Umbilical cord (tissue), 2 donors: ENCODE measurements around the gene HPN. TPM values are rescaled to one million over a fixed set of nuclear protein-coding genes. Genes with fewer than 3 reads are reported as not detected.
A peak's percentile ranks its signal among the peaks of the same experiment; 100 is the strongest.

Experiments
- DNase-seq: peaks from one replicate; pipeline ENCODE4 v3.0.0-alpha.2; 2015; ENCODE audit warnings: low spot score
- total RNA-seq: library from RNA; depleted of rRNA; stranded (reverse); fragments of >200 nt; gene quantifications from one replicate; pipeline ENCODE4 v1.2.3, GENCODE V29; 2014; ENCODE audit warnings: low replicate concordance; ENCODE audit not compliant: insufficient read depth

HPN gene
- total RNA-seq, 1 donor from 2014 or later, result 0.24 TPM

DNA sequence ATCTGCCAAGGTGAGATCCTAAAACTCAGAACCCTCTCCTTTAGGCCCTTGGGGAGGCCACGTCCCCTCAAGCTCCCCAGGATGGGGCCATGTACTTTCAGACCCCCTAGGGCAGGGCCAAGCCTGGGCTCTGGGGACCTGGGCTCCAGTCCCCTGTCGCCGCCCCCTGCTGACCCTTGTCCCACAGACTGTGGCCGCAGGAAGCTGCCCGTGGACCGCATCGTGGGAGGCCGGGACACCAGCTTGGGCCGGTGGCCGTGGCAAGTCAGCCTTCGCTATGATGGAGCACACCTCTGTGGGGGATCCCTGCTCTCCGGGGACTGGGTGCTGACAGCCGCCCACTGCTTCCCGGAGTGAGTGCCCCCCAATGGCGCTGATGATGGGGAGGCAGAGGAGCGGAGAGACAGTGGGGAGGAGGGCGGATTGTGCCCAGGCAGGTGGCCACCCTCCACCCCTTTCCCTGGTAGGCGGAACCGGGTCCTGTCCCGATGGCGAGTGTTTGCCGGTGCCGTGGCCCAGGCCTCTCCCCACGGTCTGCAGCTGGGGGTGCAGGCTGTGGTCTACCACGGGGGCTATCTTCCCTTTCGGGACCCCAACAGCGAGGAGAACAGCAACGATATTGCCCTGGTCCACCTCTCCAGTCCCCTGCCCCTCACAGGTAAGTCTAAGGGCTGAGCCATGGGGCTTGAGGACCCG is 18.8 kb downstream of the HPN start:
- no peak for DNase-seq

DNA sequence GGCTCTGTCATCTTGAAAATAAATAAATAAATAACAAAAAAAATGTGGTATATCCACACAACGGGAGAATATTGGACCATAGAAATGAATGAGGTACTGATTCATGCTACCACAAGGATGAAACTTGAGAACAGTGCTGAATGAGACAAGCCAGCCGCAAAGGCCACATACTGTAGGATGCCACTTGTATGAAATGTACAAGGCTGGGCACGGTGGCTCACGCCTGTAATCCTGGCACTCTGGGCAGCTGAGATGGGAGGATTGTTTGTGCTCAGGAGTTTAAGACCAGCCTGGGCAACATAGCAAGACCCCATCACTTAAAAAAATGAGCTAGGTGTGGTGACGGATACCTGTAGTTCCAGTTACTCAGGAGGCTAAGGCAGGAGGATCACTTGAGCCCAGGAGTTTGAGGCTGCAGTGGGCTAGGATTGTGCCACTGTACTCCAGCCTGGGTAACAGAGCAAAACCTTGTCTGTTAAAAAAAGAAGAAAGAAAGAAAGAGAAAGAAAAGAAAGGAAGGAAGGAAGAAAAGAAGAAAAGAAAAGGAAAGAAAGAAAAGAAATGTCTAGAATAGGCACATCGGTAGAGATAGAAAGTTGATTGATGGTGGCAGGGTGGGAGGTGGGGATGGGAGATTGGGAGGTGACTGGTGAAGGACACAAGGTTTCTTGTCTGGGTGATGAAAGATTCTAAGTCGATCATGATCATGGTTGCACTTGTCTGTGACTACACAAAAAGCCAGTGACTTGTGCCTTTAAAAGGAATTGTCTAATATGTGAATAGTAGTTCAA is 20.3 kb downstream of the HPN start:
- DNase-seq, result no peak

DNA sequence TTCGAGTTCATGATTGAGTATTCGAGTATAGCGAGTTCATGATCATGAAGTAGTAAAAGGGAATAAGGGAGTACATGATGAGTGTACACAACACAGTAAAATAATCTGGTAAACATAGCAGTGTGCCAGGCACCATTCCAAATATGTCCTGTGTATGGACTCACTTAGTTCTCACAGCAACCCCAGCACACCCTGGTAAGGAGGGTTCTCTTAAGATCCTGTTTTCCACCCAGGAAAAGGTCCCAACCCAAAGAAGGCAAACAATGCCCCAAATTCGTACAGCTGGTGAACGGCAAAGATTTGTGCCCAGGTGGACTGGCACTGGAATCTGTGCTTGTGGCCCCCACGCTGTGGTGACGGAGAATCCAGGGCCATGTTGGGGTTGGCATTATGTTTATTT is 21.4 kb downstream of the HPN start:
- DNase-seq, result no peak

DNA sequence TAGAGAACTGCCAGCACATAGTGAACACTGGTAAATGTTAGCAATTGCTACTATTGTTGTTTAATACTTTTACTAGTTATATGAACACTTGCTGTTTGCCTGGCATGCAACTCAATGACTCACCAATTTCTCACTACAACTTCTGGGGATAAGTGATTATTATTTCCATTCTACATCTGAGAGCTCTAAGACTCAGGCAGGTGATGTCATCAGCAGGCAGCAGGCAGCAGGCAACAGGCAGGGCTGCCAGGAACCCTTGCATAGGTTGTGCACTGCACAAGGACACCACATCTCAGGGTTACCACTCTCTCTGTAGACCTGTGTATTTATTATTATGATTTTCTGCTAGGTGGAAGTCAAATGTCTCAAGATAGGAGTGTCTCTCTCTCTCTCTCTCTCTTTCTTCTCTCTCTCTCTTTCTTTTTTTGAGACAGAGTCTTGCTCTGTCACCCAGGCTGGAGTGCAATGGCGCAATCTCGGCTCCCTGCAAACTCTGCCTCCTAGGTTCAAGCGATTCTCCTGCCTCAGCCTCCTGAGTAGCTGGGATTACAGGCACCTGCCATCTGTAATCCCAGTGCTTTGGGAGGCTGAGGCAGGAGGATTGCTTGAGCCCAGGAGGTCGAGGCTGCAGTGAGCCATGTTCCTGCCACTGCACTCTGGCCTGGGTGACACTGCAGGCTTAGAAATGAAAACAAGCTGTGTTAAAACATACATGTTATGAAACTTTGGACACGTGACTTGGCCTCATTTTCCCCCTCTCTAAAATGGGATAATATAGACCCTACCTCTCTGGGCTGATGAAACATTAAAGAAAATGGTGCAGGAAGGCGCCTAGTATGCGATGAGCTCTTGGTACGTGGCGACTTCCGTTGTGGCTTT is 22.7 kb downstream of the HPN start:
- DNase-seq, result no peak

DNA sequence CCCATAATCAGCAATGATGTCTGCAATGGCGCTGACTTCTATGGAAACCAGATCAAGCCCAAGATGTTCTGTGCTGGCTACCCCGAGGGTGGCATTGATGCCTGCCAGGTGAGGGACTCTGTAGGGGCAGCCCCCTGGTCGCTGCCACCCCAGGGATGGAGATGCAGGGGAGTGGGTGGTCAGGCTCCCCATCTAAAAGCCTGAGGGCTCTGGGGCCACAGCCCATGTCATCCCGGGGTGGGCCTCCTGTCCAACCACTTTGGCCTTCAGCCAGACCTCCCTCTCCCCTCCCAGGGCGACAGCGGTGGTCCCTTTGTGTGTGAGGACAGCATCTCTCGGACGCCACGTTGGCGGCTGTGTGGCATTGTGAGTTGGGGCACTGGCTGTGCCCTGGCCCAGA is 24.1 kb downstream of the HPN start:
- no peak for DNase-seq

DNA sequence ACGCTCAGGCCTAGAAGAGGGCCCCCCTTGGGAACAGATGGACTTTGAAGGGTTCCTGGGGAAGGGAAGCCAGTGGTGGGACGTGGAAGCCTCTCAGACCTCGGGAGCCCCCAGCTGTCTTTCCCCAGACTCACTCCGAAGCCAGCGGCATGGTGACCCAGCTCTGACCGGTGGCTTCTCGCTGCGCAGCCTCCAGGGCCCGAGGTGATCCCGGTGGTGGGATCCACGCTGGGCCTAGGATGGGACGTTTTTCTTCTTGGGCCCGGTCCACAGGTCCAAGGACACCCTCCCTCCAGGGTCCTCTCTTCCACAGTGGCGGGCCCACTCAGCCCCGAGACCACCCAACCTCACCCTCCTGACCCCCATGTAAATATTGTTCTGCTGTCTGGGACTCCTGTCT is 24.6 kb downstream of the HPN start:
- DNase-seq, result no peak

DNA sequence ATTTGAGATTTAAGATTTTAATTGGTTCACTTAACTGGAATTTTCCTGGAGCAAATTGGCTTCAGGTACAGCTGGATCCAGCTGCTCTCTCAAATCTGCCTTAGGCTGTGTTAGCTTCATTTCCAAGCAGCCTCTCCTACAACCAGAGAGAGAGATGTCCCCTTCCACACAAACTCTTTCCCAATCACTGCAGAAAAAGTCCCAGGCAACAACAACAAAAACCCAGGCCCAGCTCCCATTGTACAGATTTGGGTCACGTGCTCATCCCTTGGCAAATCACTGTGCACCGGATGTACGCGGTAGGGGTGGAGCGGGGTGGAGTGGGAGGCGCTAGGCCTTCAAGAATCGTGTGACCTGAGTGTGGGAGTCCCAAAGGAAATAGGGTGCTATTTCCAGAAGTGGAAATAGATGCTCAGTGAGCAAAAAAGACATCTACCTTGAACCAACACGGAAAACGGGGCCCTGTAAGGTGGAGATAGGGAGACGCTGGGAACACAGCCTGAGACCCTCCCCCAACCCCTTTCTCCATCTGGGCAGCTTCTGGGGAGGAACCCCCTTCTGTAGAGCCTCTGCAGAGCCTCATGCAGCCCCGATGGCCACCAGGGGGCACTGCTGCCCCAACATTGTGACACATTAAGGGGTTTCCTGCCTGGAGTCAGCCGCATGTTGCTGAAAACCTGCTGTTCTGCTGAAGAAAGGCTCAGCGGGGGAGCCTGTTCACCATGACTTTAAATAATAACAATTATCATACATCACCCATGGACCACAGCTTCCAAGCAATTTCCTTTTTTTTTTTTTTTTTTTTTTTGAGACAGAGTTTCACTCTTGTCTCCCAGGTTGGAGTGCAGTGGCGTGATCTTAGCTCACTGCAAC is 25.4 kb downstream of the HPN start:
- peak; percentile 91 for DNase-seq

DNA sequence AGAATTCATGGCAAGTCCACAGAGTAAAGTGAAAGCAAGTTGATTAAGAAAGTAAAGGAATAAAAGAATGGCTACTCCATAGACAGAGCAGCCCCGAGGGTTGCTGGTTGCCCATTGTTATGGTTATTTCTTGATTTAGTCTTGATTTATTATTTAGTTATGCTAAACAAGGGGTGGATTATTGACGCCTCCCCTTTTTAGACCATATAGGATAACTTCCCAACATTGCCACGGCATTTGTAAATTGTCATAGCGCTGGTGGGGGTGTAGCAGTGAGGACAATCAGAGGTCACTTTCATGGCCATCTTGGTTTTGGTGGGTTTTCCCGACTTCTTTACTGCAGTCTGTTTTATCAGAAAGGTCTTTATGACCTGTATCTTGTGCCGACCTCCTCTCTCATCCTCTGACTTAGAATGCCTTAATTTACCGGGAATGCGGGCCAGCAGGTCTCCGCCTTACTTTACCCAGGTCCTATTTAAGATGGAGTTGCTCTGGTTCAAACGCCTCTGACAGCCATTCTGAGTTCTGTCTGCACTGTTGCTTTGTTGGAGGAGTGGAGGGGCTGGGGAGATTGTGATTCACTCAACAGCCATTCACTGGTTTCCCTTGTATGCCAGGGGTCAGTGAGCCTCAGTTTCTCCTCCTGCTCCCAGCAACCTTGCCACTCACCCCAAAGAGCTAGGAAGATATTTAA is 27.6 kb downstream of the HPN start:
- no peak for DNase-seq

DNA sequence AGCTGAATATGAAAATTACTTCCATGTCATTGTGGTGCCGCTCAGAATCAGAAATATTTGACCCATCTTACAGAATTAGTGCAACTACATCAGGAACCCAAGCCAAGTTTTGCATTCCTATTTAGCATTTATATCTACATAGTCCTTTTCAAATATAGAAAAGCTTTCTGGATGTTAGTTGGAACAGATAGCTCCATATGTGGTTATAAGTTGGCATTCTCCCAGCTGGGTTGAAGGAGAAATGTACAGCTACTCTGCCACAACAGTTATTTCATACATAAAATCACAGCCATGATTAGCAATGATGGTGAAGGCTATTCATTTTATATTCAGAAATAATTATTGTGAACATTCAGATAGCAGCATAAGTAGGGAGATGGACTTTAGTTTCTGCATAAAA is 28.2 kb downstream of the HPN start:
- DNase-seq, result peak; percentile 85

DNA sequence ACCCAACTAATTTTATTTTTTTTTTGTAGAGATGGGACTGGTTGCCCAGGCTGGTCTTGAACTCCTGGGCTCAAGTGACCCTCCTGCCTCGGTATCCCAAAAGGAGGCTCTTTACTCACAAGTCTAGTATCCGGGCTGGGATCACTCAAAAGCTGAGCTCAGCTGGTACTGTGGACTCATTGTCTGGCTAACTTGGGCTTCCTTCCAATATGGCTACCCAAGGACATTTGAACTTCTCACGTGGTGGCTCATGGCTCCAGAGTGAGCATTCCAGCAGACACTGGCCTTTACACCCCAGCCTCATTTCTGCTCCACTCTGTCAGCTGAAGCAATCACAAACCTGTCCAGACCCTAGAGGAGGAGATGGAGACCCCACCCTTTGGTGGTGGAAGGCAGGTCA is 28.9 kb downstream of the HPN start:
- no peak for DNase-seq

DNA sequence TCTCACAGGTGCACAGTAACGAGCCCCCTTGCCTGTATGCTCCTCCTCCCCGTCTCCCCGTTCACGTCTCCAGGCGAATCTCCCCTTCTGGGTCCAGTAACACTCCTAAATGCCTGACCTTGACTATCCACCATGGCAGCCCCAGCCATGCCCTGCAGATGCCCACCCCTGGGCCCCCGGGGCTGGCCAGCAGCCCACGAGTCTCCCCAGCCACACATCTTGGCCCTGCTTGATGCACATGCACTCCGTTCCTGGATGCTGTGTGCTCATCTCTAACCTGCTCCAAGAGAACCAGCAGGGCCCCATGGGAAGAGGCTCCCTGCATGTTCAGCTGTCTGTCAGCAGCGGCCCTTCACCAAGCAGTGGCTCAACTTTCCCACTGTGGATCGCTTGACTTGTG is 32.0 kb downstream of the HPN start:
- DNase-seq, result no peak

DNA sequence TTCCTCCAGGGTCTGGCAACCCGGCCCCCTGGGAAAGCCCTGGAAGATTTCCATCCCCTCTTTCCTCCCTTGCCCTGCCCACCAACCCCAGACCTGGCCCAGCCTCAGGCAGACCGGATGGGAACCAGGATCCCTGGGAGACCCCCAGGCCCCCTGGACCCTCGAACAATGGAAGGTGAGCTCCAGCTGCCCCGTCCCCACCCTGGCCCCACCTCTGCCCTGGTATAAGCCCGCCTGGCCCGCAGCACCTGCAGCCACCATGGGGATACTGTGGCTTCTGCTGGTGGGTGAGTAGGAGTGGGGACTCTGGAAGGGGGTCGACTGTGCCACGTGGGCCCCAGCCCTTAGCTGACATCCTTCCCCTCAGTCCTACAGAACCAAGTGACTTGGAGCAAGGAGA is 32.4 kb downstream of the HPN start:
- DNase-seq, result no peak

DNA sequence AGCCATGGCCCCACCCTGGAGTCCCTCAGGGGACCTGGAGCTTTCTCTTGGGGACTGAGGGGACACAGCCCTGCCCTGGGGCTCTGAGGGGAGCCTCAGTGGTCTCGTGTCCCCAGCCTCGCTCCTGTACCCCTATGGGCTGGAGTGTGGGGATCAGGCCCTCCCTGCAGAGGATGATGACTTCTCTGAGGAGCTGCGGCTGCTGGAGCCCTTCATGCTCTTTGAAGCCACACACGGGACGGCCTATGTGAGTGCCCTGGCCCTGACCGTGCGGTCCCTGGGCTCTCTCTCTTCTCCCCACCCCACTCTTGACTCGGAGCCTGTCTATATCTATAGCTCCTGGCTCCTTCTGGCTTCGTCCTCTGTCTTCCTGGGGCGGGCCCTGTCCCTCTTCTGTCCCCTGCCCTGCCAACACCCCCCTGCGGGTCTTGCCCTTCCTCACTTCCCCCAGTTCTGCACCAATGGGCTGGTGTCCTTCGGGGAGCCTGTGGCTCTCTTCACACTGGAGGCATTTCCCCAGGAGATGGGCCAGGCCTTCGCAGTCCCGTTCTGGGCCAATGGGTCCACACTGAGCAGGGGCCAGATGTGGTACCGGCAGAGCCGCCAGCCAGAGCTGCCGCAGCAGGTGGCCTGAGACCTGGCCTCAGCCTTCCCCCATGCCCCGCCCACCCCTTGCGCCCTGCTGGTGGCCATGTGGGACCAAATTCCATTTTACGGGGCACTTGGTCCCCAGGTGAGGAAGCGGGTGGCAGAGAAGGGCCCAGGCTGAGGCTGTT is 33.1 kb downstream of the HPN start:
- no peak for DNase-seq

DNA sequence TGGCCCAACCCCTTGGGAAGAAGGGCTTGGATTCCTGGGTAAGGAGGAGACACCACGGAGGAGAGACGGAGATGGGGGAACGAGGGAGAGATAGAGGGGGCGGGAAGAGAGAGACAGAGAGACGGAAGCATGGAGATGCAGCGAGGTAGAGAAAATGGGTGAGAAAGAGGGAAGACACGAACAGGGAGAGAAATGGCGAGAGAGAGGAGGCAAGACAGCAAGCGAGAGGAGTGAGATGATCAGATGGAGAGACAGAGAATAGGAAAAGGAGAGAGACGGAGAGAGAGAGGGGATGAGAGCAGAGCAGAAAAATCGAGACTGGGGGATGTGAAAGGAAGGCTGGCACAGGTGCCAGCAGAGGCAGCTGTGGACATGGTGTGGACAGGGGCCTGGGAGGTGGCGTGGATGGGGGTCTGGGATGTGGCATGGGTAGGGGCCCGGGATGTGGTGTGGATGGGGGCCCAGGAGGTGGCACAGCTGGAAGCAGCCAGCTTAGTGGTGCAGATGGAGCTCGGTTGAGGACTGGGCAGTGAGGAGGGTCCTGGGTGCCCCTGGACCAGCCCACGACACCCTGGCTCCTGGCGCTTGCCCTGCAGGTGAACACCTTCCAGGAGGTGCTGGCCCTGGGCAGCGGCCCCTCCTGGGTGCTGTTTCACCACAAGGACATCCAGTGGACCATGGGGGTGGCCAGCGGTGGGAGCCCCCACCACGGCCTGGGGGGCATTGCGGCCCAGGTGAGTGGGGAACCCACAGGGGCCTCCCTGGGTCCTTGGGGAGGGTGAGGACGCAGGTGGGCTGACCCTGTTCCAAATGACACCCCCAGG is 33.9 kb downstream of the HPN start:
- DNase-seq, result no peak

DNA sequence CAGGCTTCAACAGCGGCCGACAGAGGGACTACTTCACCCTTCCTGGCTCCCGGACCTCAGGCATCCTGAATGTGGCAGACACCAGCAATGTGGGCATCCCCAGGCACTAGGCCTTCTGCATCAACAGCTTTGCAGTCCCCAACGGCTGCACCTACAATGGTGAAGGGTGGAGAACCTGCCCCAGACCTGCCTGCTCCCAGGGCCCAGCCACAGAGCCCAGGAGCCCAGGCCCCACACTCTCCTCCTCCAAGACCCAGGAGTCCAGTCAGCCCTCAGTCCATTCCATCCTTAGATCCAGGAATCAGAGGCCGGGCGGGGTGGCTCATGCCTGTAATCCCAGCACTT is 34.5 kb downstream of the HPN start:
- DNase-seq, result no peak

DNA sequence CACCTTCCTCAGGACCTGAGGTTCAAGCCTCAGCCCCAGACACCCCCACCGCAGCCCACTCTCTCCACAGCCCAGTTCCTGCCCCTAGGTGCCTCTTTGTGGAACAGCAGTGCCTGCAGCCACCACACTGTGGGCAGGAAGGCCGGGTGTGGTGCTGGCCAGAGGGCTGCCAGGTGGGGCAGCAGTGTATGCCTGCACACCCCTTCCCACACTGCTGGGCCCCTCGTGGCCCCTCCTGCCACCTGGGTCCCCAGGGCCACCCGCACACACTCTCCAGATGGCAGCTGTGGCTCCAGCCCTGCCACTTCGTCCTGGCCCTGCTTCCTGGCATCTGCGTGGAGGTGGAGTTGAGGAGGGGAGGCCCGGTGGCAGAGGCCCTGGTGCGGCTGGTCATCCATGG is 35.1 kb downstream of the HPN start:
- no peak for DNase-seq

DNA sequence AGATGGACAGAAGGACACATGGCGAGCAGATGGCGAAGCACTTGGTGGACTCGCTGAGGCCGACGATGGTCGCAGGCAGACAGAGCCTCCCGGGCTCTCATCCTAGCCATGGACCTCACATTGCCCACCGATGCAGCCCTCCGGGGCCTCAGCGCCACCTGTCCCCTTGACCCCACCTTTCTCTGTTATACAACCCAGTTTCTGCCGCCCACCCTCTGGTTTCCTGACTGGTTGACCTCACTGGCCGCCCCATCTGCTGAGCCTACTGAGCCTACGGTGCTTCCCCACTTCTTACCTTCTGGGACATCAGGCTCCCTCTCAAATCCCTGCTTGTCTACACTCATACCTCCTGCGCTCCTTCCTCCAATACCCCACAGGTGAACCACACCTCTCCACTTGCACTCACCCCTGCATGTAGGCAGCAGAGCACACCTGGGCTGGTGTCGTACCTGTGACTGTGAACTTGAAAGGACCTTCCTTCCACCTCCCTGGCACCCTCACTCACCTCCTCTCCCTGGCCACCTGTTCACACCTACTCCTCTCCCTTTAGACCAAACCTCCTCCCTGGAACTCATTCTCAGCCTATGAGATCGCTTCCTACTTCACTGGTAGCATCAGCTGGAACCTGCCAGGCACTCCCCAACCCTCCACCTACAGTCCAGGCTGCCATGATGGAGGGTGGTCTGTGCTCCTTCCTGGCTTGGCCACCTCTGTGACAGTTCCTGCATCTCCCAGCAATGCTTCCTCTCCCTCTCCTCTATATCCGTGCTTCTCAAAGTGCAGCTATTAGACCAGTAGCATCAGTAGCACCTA is 36.1 kb downstream of the HPN start:
- DNase-seq, result no peak

DNA sequence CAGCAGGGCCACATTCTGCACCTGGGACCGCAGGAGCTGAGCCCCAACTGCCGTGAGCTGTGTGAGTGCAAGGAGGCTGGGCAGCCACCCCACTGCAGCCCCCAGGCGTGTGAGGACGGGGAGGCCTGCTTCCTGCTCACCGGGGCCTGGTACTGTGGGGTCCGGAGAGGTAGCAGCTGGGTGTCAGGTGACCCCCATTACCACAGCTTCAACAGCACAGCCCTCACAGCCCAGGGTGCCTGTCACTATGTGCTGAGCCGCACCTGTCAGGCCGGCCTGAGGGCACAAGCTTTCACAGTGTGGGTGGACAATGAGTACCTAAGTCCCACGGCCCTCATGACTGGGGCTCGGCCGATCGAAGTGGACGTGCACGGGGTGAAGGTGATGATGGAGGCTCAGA is 38.3 kb downstream of the HPN start:
- DNase-seq, result no peak
